Hepatocyte (in vitro differentiated cells): ENCODE data around the gene MAP4.

ENCODE experiments used
- CTCF ChIP-seq: fragments of 200-600 bp; sonication (generic); IDR thresholded peaks from 2 replicates; pipeline ENCODE4 v1.5.1; 2016; ENCODE audit warnings: antibody characterized with exemption, mild to moderate bottlenecking; ENCODE audit not compliant: poor library complexity
- EZH2phosphoT487 ChIP-seq: fragments of 200-600 bp; sonication (generic); IDR thresholded peaks from one replicate; pipeline ENCODE4 v1.6.1; 2018; ENCODE audit warnings: antibody characterized with exemption, mild to moderate bottlenecking, low read depth, moderate library complexity; ENCODE audit not compliant: unreplicated experiment, severe bottlenecking

- TF ChIP-seq EZH2phosphoT487 (no peak), CTCF (no peak)
These were observed 48.1 kb upstream of the MAP4 start for GRCh38 chr3:48064292-48064829.
